B cell (primary cell): ENCODE measurements around the gene UBA1. TPM values are rescaled to one million over a fixed set of nuclear protein-coding genes. Genes with fewer than 3 reads are reported as not detected.

Experiments
- ATAC-seq: fragments of 200-7000 bp; cut with Tn5 transposase; one replicate; pipeline ENCODE4 v1.10.0; 2021; ENCODE audit warnings: low read depth, mild to moderate bottlenecking, moderate number of reproducible peaks, moderate library complexity
- CTCF ChIA-PET: fragments of 350-600 bp; sonication (Branson Sonifier 250); formaldehyde crosslinking; loops from one replicate; lab custom pipeline; 2021; ENCODE audit warnings: antibody characterized with exemption, inconsistent platforms; lab: Charles Lee
- POLR2A ChIA-PET: fragments of 350-600 bp; sonication (Branson Sonifier 250); formaldehyde crosslinking; loops from one replicate; lab custom pipeline; 2021; ENCODE audit warnings: antibody characterized with exemption; lab: Charles Lee
- DNase-seq: peaks from one replicate; pipeline ENCODE4 v3.0.0; 2013
- H2AFZ ChIP-seq: 2 replicates; pipeline ENCODE4 v1.6.1; 2012; ENCODE audit warnings: mild to moderate bottlenecking, low read depth, low read length; ENCODE audit not compliant: insufficient read depth, poor library complexity, severe bottlenecking
- H3K27ac ChIP-seq, 2 donors: 1 replicate in 1 of 2; 2 replicates in 1 of 2; pipeline ENCODE4 v1.5.1; 2012 to 2013; ENCODE audit warnings: low read length in 2 of 2, mild to moderate bottlenecking in 2 of 2, moderate library complexity in 1 of 2
- H3K27me3 ChIP-seq, 4 experiments: fragments of 200-600 bp in 1 of 4; sonication (generic) in 1 of 4; replicated peaks in 1 of 4; 1 replicate in 2 of 4; 2 replicates in 2 of 4; pipeline versions ENCODE4 v1.6.1 to v1.7.0; 2013 to 2016; ENCODE audit warnings: low read length in 3 of 4, mild to moderate bottlenecking in 2 of 4, mixed read lengths in 1 of 4, moderate library complexity in 1 of 4; ENCODE audit not compliant: insufficient read depth in 4 of 4, control insufficient read depth in 3 of 4; ENCODE audit errors: control extremely low read depth in 1 of 4
- H3K36me3 ChIP-seq, 2 experiments: replicated peaks in 1 of 2; 1 replicate in 1 of 2; 2 replicates in 1 of 2; pipeline versions ENCODE4 v1.6.1 to v1.7.1; 2013; ENCODE audit warnings: low read length in 1 of 2; ENCODE audit not compliant: insufficient read depth in 2 of 2, control insufficient read depth in 1 of 2; ENCODE audit errors: control extremely low read depth in 1 of 2, extremely low read depth in 1 of 2
- H3K4me1 ChIP-seq, 2 donors: fragments of 200-600 bp in 1 of 2; sonication (generic) in 1 of 2; 1 replicate in 1 of 2; 2 replicates in 1 of 2; pipeline versions ENCODE4 v1.5.1 to v1.6.1; 2013 to 2017; ENCODE audit warnings: low read length in 2 of 2; ENCODE audit not compliant: control insufficient read depth in 2 of 2, insufficient read depth in 2 of 2
- H3K4me2 ChIP-seq: replicated peaks from 2 replicates; pipeline ENCODE3; 2012; ENCODE audit warnings: mild to moderate bottlenecking, low read depth, low read length; ENCODE audit not compliant: poor library complexity, severe bottlenecking
- H3K4me3 ChIP-seq, 5 experiments: fragments of 200-600 bp in 1 of 5; sonication (generic) in 1 of 5; 1 replicate in 3 of 5; 2 replicates in 2 of 5; pipeline versions ENCODE4 v1.5.1 to v1.7.0; 2011 to 2016; ENCODE audit warnings: low read length in 4 of 5, mild to moderate bottlenecking in 4 of 5, low read depth in 2 of 5, control low read depth in 1 of 5, moderate library complexity in 1 of 5; ENCODE audit not compliant: insufficient read depth in 1 of 5; ENCODE audit errors: control extremely low read depth in 1 of 5, extremely low read depth in 1 of 5
- H3K79me2 ChIP-seq: fragments of 200-600 bp; sonication (generic); one replicate; pipeline ENCODE4 v1.6.0; 2016; ENCODE audit warnings: low read length; ENCODE audit not compliant: control insufficient read depth, insufficient read depth
- H3K9ac ChIP-seq: fragments of 200-600 bp; sonication (generic); 2 replicates; pipeline ENCODE4 v1.6.1; 2017; ENCODE audit warnings: mild to moderate bottlenecking, low read length, moderate library complexity
- H3K9me3 ChIP-seq, 3 donors: one replicate each; pipeline versions ENCODE4 v1.6.1 to v1.7.1; 2013; ENCODE audit warnings: low read length in 2 of 3; ENCODE audit not compliant: control insufficient read depth in 2 of 3, insufficient read depth in 1 of 3; ENCODE audit errors: control extremely low read depth in 1 of 3
- H4K20me1 ChIP-seq: 2 replicates; pipeline ENCODE4 v1.6.0; 2012; ENCODE audit warnings: mild to moderate bottlenecking, low read length; ENCODE audit not compliant: insufficient read depth, control insufficient read depth, poor library complexity, severe bottlenecking
- H3K27ac Mint-ChIP-seq: one replicate; pipeline ENCODE4 v1.8.0; 2021; ENCODE audit warnings: mixed read lengths
- H3K27me3 Mint-ChIP-seq: one replicate; pipeline ENCODE4 v1.8.0; 2021; ENCODE audit warnings: mixed read lengths
- H3K4me1 Mint-ChIP-seq: one replicate; pipeline ENCODE4 v1.8.0; 2021; ENCODE audit warnings: mixed read lengths
- H3K4me3 Mint-ChIP-seq: one replicate; pipeline ENCODE4 v1.8.0; 2021; ENCODE audit warnings: mixed read lengths
- H3K9me3 Mint-ChIP-seq: one replicate; pipeline ENCODE4 v1.8.0; 2022; ENCODE audit warnings: mixed read lengths; ENCODE audit not compliant: insufficient read depth
- CTCF ChIP-seq: fragments of 200-600 bp; IDR thresholded peaks from one replicate; pipeline ENCODE4 v1.8.0; 2022; ENCODE audit warnings: antibody characterized with exemption, mild to moderate bottlenecking
- EZH2 ChIP-seq: IDR thresholded peaks from 2 replicates; pipeline ENCODE4 v1.6.1; 2012; ENCODE audit warnings: borderline replicate concordance, low read depth, mild to moderate bottlenecking, moderate library complexity, low read length; ENCODE audit not compliant: insufficient read depth, poor library complexity, severe bottlenecking
- WGBS: methylation state at CpG from one replicate; pipeline ENCODE4 v1.1.5; 2013; ENCODE audit warnings: missing lambda C conversion rate; ENCODE audit not compliant: insufficient coverage; 5-methylcytosine and 5-hydroxymethylcytosine counted together
- intact Hi-C: fragments of 100-400 bp; cut with micrococcal nuclease; formaldehyde crosslinking; loops from one replicate; pipeline ENCODE4 v1.10.0; 2022
- polyA plus RNA-seq: library from polyadenylated mRNA; depleted of rRNA; stranded (reverse); fragments of >200 nt; gene quantifications from 2 replicates; pipeline ENCODE4 v1.2.3, GENCODE V29; 2012
- total RNA-seq, 2 donors: library from RNA; stranded (reverse); fragments of 120-200 nt in 1 of 2; gene quantifications; 1 replicate in 1 of 2; 2 replicates in 1 of 2; pipeline versions ENCODE4 v1.2.3 to v1.2.4, GENCODE V29; 2013 to 2022

The UBA1 gene
- total and polyA plus RNA-seq, 2 donors (not counting 1 experiment from before 2014, with no cell fraction given): 166 to 211 TPM

- Mint-ChIP-seq H3K27ac (no peak overlapping the region), H3K4me1 (peaks cover 9% of the 10 kb centered on the region), H3K4me3 (no peak overlapping the region), H3K9me3 (no peaks in the 10 kb centered on the region), H3K27me3 (no peaks in the 10 kb centered on the region)
- H3K9ac ChIP-seq: no peak overlapping the region
- TF ChIP-seq CTCF: no peak
- TF ChIP-seq EZH2: no peak
- no peaks in the 10 kb centered on the region for H3K4me1 ChIP-seq
- H3K4me3 ChIP-seq: no peak overlapping the region
- no peaks in the 10 kb centered on the region for H3K27me3 ChIP-seq
- ATAC-seq (no peak), DNase-seq (no peak)
- no peak overlapping the region for H3K4me2 ChIP-seq
- CTCF ChIA-PET: interaction anchor here (0.6 kb wide), 1 partner anchor 245 kb away, joined by 3 read pairs; no protein-coding TSS in a partner anchor
- no peak overlapping the region for H2AFZ ChIP-seq
- peaks cover 75% of the 10 kb centered on the region for H3K79me2 ChIP-seq
- POLR2A ChIA-PET: no interaction called here
- peaks cover 0 to 24% of the 10 kb centered on the region in 2 experiments for H3K36me3 ChIP-seq
- intact Hi-C loops: no loop called here
- no peak overlapping the region for H3K27ac ChIP-seq
- peaks cover 11% of the 10 kb centered on the region for H4K20me1 ChIP-seq
- WGBS: 100% methylated on average over 6 of the region's 16 CpGs
- H3K9me3 ChIP-seq: no peaks in the 10 kb centered on the region
Observed at GRCh38 chrX:47158131-47158530, 35.5 kb upstream of the UBA1 start.

- intact Hi-C loops: no loop called here
- H3K9me3 ChIP-seq: no peaks in the 10 kb centered on the region
- TF ChIP-seq EZH2 (no peak), CTCF (no peak)
- Mint-ChIP-seq H3K27ac (no peak overlapping the region), H3K27me3 (no peaks in the 10 kb centered on the region), H3K9me3 (no peaks in the 10 kb centered on the region), H3K4me1 (peaks cover 9% of the 10 kb centered on the region), H3K4me3 (no peak overlapping the region)
- no peak overlapping the region for H2AFZ ChIP-seq
- H3K4me3 ChIP-seq: no peak overlapping the region
- CTCF ChIA-PET: interaction anchor here (0.6 kb wide), 1 partner anchor 246 kb away, joined by 3 read pairs; no protein-coding TSS in a partner anchor
- POLR2A ChIA-PET: no interaction called here
- no peak overlapping the region for H3K27ac ChIP-seq
- ATAC-seq (no peak), DNase-seq (no peak)
- H3K36me3 ChIP-seq: peaks cover 0 to 24% of the 10 kb centered on the region in 2 experiments
- no peaks in the 10 kb centered on the region for H3K27me3 ChIP-seq
- no peaks in the 10 kb centered on the region for H3K4me1 ChIP-seq
- H3K79me2 ChIP-seq: peaks cover 72% of the 10 kb centered on the region
- no peak overlapping the region for H3K4me2 ChIP-seq
- no peak overlapping the region for H3K9ac ChIP-seq
- no CpG with 5 or more reads among the region's 5 CpGs for WGBS
- peaks cover 11% of the 10 kb centered on the region for H4K20me1 ChIP-seq
Observed at GRCh38 chrX:47158781-47159180, 34.8 kb upstream of the UBA1 start.
